Neural progenitor cell (in vitro differentiated cells): Measurements from ENCODE around the gene HNRNPA0.

Experiments used
- CTCF ChIP-seq: fragments of 200-600 bp; sonication (generic); IDR thresholded peaks from 2 replicates; pipeline ENCODE4 v1.5.1; 2017; ENCODE audit warnings: antibody characterized with exemption, mild to moderate bottlenecking
- EZH2 ChIP-seq: fragments of 200-600 bp; sonication (generic); IDR thresholded peaks from 2 replicates; pipeline ENCODE4 v1.6.1; 2017; ENCODE audit warnings: antibody characterized with exemption, mild to moderate bottlenecking, moderate library complexity

GRCh38 chr5:137699336-137700281 lies 54.6 kb downstream of the HNRNPA0 start:
- TF ChIP-seq CTCF: no peak
- TF ChIP-seq EZH2: no peak
